Progenitor cell of endocrine pancreas (in vitro differentiated cells): ENCODE results near the gene MRPS23. TPM values are rescaled to one million over a fixed set of nuclear protein-coding genes. Genes with fewer than 3 reads are reported as not detected.

Experiments
- DNase-seq: peaks from one replicate; pipeline ENCODE4 v3.0.0; 2021; ENCODE audit warnings: low spot score; ENCODE audit not compliant: unreplicated experiment
- H3K27ac Mint-ChIP-seq: 2 replicates; pipeline ENCODE4 v1.8.0; 2021; ENCODE audit warnings: mild to moderate bottlenecking, moderate library complexity, mixed read lengths
- H3K27me3 Mint-ChIP-seq: 2 replicates; pipeline ENCODE4 v1.8.0; 2021; ENCODE audit warnings: mixed read lengths
- H3K36me3 Mint-ChIP-seq: 2 replicates; pipeline ENCODE4 v1.8.0; 2022; ENCODE audit warnings: mixed read lengths; ENCODE audit not compliant: insufficient read depth
- H3K4me1 Mint-ChIP-seq: 2 replicates; pipeline ENCODE4 v1.8.0; 2021; ENCODE audit warnings: low read depth, mixed read lengths
- H3K4me3 Mint-ChIP-seq: 2 replicates; pipeline ENCODE4 v1.8.0; 2021; ENCODE audit warnings: low read depth, mild to moderate bottlenecking, moderate library complexity, mixed read lengths
- H3K9me3 Mint-ChIP-seq: 2 replicates; pipeline ENCODE4 v1.8.0; 2021; ENCODE audit warnings: low read depth, mixed read lengths
- CTCF ChIP-seq: fragments of 200-600 bp; sonication (generic); IDR thresholded peaks from one replicate; pipeline ENCODE4 v1.5.0; 2021; ENCODE audit warnings: antibody characterized with exemption, mild to moderate bottlenecking; ENCODE audit not compliant: unreplicated experiment
- total RNA-seq: library from RNA; stranded (reverse); gene quantifications from 2 replicates; pipeline ENCODE4 v1.2.1, GENCODE V29; 2021

Gene MRPS23
- total RNA-seq, 1 donor from 2014 or later = 34.6 TPM

GRCh38 chr17:57785022-57785421 is 64.8 kb downstream of the MRPS23 start:
- Mint-ChIP-seq H3K27ac (no peak overlapping the region), H3K4me3 (no peak overlapping the region), H3K36me3 (no peaks in the 10 kb centered on the region), H3K9me3 (no peaks in the 10 kb centered on the region), H3K4me1 (no peaks in the 10 kb centered on the region), H3K27me3 (peaks cover 69% of the 10 kb centered on the region)
- no peak for TF ChIP-seq CTCF
- no peak for DNase-seq

Other genes with a start within 250 kb of the MRPS23 start
- not detected in 2 replicates for gene CCDC182, start 104.7 kb downstream of the MRPS23 start, total RNA-seq
- gene CUEDC1, start 105.4 kb upstream of the MRPS23 start, total RNA-seq = 29.2 and 30.8 TPM in 2 replicates
- gene VEZF1, start 138.2 kb upstream of the MRPS23 start, total RNA-seq = 103 and 110 TPM in 2 replicates
- gene SRSF1, start 157.2 kb upstream of the MRPS23 start, total RNA-seq = 319 and 326 TPM in 2 replicates
- 50.9 and 51.6 TPM in 2 replicates for gene DYNLL2, start 233.4 kb upstream of the MRPS23 start, total RNA-seq